ENCODE results near the gene CEP164. TPM values are rescaled to one million over a fixed set of nuclear protein-coding genes. Genes with fewer than 3 reads are reported as not detected.

Gene CEP164
- total RNA-seq, 4 donors from 2014 or later: 22.8 to 56.7 (median 29.7) TPM

DNA sequence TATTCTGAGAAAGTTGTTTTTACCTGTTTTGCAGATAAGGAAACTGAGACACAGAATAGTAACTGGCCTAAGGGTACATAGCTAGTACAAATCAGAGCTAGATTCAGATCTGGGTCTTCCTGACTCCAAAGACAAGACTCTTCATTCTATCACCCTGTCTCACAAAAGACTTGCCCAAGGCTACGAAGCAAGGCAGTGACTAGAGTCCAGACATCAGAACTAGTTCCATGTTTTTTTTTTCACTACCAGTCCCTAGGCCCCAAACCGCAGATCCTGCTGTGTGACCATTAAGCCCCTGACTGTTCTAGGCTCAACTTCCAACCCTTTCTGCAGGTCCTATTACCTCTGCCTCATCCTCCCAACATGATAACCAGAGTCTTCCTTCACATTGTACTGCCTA lies 35.0 kb upstream of the CEP164 start:
- Histone ChIP-seq H3K4me1 (no peaks in the 10 kb centered on the region), H3K9me3 (no peaks in the 10 kb centered on the region), H3K4me3 (no peak overlapping the region), H3K27me3 (no peaks in the 10 kb centered on the region), H3K36me3 (peaks cover 64% of the 10 kb centered on the region), H3K27ac (no peak overlapping the region)
- no peak for DNase-seq (ENCODE audit: low spot score in 2 of 2)
- 90% methylated on average over 2 of the region's 2 CpGs for WGBS
- TF ChIP-seq, protein P1, sequence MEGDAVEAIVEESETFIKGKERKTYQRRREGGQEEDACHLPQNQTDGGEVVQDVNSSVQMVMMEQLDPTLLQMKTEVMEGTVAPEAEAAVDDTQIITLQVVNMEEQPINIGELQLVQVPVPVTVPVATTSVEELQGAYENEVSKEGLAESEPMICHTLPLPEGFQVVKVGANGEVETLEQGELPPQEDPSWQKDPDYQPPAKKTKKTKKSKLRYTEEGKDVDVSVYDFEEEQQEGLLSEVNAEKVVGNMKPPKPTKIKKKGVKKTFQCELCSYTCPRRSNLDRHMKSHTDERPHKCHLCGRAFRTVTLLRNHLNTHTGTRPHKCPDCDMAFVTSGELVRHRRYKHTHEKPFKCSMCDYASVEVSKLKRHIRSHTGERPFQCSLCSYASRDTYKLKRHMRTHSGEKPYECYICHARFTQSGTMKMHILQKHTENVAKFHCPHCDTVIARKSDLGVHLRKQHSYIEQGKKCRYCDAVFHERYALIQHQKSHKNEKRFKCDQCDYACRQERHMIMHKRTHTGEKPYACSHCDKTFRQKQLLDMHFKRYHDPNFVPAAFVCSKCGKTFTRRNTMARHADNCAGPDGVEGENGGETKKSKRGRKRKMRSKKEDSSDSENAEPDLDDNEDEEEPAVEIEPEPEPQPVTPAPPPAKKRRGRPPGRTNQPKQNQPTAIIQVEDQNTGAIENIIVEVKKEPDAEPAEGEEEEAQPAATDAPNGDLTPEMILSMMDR (IDR thresholded peaks at IDR 0.05): no peak
- TF ChIP-seq POLR2A (IDR thresholded peaks at IDR 0.05): no peak

DNA sequence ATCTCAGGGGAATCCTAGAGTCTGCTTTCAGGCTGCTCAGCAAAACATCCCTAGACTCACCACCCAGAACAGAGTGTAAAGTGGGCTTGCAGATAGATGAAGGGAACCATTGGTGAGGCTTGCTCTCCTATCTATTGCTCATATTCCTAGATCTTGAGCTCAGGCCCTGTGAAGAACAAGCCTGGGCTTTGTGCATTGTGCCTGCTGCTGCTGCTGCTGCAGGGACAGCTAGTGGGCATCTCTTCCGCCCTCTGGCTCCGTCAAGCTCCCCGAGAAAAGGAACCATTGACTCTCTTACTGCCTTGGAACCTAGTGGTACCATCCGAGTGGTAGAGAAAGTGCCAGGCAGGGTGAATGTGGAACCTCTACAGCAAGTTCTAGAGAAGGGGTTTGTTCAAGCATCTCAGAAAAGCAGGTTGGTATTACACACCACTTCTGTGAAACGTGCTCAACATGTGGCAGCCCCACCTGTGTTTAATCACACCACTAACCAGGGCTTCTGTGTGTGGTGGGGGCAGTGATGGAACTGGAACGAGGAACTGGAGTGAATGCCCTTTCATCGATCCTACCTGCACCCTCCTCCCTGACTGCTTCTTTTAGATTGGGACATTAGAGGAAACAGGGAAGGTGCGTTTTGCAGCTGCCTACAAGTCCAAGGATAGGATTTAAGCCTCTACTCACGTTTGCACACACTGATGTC lies 32.1 kb upstream of the CEP164 start:
- TF ChIP-seq EP300 (IDR thresholded peaks at IDR 0.05): no peak
- no peak for TF ChIP-seq POLR2A (IDR thresholded peaks at IDR 0.05)
- no peak for TF ChIP-seq POLR2AphosphoS5 (IDR thresholded peaks at IDR 0.05)
- TF ChIP-seq, protein P1 (IDR thresholded peaks at IDR 0.05): no peak
- no peak overlapping the region for H3K27ac ChIP-seq
- no peaks in the 10 kb centered on the region for H3K9me3 ChIP-seq
- 77% methylated on average over 9 of the region's 9 CpGs for WGBS
- H3K4me1 ChIP-seq: peaks cover 5% of the 10 kb centered on the region
- no peak overlapping the region for H3K4me3 ChIP-seq
- no peaks in the 10 kb centered on the region for H3K27me3 ChIP-seq
- no peak for DNase-seq (ENCODE audit: low spot score in 2 of 2)
- peaks cover 34% of the 10 kb centered on the region for H3K36me3 ChIP-seq

DNA sequence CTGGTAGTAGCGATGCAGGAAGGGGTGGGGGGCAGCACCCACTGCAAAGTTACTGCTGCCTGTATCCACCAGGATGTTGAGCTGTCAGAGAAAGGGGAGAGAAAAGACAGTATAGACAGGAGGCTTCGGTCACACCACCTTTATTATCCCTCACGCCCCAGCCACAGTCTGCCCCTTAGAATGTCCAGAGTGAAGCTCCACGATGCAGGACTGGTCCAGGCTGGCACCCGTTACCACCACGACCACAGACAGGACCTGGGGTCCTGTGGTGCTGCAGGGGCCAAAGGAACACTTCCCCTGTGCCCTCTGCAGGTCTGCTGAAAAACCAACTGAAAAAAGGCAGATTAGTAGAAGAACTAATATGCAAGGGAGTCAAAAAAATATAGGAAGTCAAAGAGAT lies 30.8 kb upstream of the CEP164 start:
- no peak for DNase-seq (ENCODE audit: low spot score in 2 of 2)
- H3K27me3 ChIP-seq: no peaks in the 10 kb centered on the region
- no peak overlapping the region for H3K4me3 ChIP-seq
- peaks cover 5% of the 10 kb centered on the region for H3K4me1 ChIP-seq
- 93% methylated on average over 5 of the region's 6 CpGs for WGBS
- H3K27ac ChIP-seq: no peak overlapping the region
- TF ChIP-seq POLR2A (IDR thresholded peaks at IDR 0.05) (no peak), EP300 (IDR thresholded peaks at IDR 0.05) (no peak), POLR2AphosphoS5 (IDR thresholded peaks at IDR 0.05) (no peak)
- TF ChIP-seq, protein P1 (IDR thresholded peaks at IDR 0.05): no peak
- H3K9me3 ChIP-seq: no peaks in the 10 kb centered on the region
- H3K36me3 ChIP-seq: peaks cover 22% of the 10 kb centered on the region

DNA sequence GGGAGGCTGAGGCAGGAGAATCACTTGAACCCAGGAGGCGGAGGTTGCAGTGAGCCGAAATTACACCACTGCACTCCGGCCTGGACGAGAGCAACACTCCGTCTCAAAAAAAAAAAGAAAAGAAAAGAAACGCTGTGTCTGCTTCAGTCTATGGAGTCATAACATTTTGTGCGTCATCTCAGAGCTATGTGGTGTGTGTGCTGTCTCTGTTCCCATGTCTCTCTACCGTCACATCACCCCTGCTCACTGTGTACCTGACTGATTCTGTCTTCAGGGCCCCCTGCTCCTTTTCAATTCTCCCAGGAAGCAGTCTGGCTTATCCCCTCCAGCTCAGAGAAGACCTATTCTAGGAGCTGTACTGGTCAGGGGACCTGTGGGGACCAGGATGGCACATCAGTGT lies 29.5 kb upstream of the CEP164 start:
- 95% methylated on average over 8 of the region's 8 CpGs for WGBS
- H3K27ac ChIP-seq: no peak overlapping the region
- H3K4me3 ChIP-seq: no peak overlapping the region
- H3K27me3 ChIP-seq: no peaks in the 10 kb centered on the region
- H3K9me3 ChIP-seq: no peaks in the 10 kb centered on the region
- H3K4me1 ChIP-seq: peaks cover 5% of the 10 kb centered on the region
- no peak for DNase-seq (ENCODE audit: low spot score in 2 of 2)
- H3K36me3 ChIP-seq: peaks cover 22% of the 10 kb centered on the region
- TF ChIP-seq POLR2AphosphoS5 (IDR thresholded peaks at IDR 0.05): no peak
- TF ChIP-seq, protein P1 (IDR thresholded peaks at IDR 0.05): no peak
- TF ChIP-seq EP300 (IDR thresholded peaks at IDR 0.05): no peak
- TF ChIP-seq POLR2A (IDR thresholded peaks at IDR 0.05): no peak

DNA sequence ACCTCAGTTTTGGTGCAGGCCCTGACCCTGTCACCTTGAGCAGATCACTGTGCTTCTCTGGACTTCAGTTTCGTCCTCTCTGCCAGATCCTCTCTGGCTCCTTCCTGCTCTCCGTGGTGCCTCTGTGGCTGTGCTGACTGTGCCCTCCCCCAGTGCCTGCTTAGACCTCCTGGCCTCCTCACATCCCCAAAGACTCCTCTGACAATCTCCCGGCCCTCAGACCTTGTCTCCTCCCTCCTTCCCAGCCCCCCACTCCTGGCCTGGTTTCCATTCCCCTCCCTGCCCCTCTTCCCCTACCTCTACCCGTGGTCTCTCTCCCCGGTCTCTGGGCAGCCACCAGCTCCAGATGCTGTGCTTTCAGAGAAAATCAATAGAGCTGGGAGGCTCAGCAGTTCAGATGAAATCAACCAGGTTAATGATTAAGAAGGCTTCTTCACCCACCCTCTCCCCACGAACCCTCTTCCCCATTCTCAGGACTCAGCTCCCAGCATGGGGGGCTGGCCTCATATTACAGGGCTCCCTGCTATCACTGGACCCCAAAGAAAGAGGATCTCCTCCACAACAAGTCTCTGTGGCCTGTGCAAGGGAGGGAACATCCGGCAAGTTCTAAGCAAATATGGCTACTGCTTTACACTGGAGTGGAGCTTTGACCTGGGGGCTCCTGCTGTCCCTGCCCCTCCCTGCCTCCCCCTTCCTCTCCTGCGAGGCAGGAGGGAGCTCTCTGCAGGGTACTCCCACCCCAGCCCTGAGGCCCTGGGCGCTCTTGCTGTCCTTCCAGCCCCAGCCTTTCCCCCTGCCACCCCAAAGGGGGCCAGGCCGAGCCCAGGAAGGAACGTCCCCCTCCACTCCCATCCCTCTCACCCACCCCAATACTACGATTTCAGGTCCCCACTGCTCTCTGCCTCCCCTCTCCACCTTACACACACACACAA lies 28.0 kb upstream of the CEP164 start:
- WGBS: 73% methylated on average over 12 of the region's 12 CpGs
- H3K4me3 ChIP-seq: no peak overlapping the region
- no peak overlapping the region for H3K27ac ChIP-seq

More for the DNA sequence above, 28.0 kb upstream of the CEP164 start:
- Histone ChIP-seq H3K27me3 (no peaks in the 10 kb centered on the region), H3K36me3 (peaks cover 11% of the 10 kb centered on the region), H3K9me3 (no peaks in the 10 kb centered on the region), H3K4me1 (peaks cover 5% of the 10 kb centered on the region)
- TF ChIP-seq POLR2AphosphoS5 (IDR thresholded peaks at IDR 0.05) (no peak), EP300 (IDR thresholded peaks at IDR 0.05) (no peak), POLR2A (IDR thresholded peaks at IDR 0.05) (no peak)
- TF ChIP-seq, protein P1 (IDR thresholded peaks at IDR 0.05): no peak
- no peak for DNase-seq (ENCODE audit: low spot score in 2 of 2)
